T47D (cell line): ENCODE data around the gene CD24.
"Not testable (repeated sequence)": the region's sequence is repeated elsewhere in the genome, so short reads cannot be mapped to it uniquely, and the experiment has no call there.

Experiments
- DNase-seq, 2 experiments: peaks; one replicate each; pipeline versions ENCODE4 v3.0.0 to v3.0.0-alpha.2; 2011 to 2012; ENCODE audit warnings: low read depth in 1 of 2, low spot score in 1 of 2
- JUND ChIP-seq: IDR thresholded peaks from 2 replicates; pipeline ENCODE4 v1.6.1; 2012; ENCODE audit warnings: low read depth
- in situ Hi-C: cut with HindIII; loops from 2 replicates; pipeline ENCODE4 v1.10.0; 2016; ENCODE audit warnings: low sequenced_read_pairs, low pct_unique_long_range_greater_than_20kb

The CD24 gene

DNA sequence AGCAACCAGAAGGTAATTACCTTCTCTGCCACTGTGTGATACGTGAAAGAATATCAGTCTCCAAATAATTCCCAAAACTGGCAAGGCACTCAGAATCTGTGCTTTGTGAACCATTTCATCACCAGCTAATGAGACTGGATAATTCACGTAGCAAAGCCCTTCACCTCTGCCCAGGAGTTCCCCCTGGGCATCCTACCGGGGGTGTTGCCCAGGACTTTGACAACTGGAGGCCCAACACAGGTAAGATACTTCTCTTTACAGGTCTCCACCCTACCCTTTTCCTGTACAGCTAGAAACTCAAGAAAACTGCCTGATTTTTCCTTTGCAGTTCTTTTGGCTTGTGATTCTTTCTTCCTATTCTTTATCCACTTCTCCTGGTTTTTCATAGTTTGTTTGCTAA lies 2.7 kb upstream of the CD24 start:
- DNase-seq: no peak
- TF ChIP-seq JUND: no peak
- in situ Hi-C loops: no loop called here

DNA sequence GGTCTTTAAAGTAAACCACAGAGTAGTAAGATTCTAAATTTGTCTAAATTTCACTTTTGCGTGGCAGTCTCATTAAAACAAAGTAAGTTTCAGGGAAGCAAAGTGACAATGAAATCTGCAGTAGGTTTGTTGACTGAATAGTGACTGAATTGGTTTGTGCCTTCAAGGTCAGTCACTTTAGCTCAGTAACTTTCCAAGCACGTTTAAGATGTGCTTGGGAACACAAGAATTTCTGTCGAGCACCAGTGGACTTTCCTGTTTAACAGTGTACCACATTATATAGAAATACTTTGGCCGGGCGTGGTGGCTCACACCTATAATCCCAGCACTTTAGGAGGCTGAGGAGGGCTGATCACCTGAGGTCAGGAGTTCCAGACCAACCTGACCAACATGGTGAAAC lies 1.7 kb upstream of the CD24 start:
- in situ Hi-C loops: no loop called here
- TF ChIP-seq JUND: no peak
- DNase-seq: peak in 1 of 2 experiments; percentile 78

GRCh38 chr6:106975738-106976064 lies 1.2 kb upstream of the CD24 start:
- no peak for TF ChIP-seq JUND
- DNase-seq: no peak
- in situ Hi-C loops: no loop called here

DNA sequence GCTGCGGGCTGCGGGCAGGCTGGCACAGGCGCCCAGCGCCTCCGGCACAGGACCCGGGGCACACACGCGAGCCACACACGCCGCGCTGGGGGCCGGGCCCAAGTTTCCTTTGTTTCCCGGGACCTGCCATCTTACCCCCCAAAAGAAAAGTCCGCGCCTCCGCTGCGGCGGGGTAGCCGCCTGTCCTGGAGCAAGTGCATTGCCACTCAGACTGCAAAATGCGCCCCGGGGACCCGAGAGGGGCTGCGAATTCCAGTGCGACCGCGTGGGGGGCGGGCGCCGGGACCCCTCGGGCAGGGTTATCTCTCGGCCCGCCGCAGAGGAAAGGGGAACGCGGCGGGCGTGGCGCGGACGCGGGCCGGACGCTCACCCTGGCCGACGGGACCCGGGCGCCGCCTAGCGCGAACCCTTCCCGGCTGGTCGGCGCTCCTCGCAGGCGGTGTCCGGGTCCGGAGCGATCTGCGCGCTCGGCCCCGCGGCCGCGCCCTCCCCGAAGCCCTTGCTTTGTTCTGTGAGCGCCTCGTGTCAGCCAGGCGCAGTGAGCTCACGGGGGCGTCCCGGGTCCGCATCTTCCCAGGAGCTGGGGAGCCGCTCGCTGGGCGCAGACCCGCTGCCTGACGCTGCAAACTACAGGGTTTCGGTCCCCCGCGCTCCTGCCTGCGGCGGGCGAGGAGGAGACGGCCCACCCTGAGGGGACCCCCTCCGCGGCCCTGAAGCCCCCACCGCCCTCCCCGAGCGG lies 639 bp upstream of the CD24 start:
- in situ Hi-C loops: no loop called here
- DNase-seq: peak in 1 of 2 experiments; percentile 64
- no peak for TF ChIP-seq JUND

GRCh38 chr6:106973836-106974335 lies 643 bp downstream of the CD24 start:
- in situ Hi-C loops: no loop called here
- peak in 1 of 2 experiments; percentile 48 for DNase-seq
- no peak for TF ChIP-seq JUND

GRCh38 chr6:106973018-106973835 lies 1.3 kb downstream of the CD24 start:
- in situ Hi-C loops: no loop called here
- DNase-seq: peak in 1 of 2 experiments; percentile 38
- no peak for TF ChIP-seq JUND

DNA sequence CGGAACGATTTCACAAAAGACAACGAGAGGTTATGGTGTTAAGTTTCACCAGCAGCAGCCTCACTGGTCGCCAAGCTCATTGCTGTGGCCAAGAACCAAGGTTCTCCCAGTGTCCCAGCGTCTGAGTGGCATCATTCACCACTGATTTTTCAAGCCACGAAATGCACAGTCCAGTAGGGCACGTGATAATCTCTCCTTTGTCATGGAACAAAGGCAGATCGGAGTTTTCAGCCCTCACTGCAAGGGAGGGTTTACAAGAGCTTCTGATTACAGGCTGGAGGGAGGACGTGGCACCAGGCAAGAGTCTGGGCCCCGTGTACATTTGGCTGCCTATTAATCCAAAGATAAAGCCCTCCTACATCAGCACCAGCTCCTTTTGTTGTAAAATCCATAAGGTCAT lies 2.0 kb downstream of the CD24 start:
- in situ Hi-C loops: no loop called here
- TF ChIP-seq JUND: no peak
- DNase-seq: peak in 1 of 2 experiments; percentile 49

DNA sequence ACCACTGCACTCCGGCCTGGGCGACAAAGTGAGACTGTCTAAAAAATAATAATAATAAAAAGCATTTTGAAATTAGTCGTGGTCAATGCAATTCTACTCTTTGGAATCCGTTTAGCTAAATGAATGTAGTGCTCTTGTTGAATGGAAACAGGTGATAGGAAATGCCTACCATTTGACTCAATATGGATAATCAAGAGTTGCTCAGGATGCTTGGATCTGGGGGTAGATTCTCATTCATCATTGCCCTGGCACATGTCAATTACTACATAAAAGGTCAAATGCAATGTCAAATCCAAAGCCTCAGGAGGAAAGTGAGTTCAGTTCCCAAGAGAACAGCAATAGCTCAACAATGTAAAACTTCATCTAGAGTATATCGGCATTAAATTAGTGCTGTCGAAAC lies 3.8 kb downstream of the CD24 start:
- in situ Hi-C loops, DNase-seq: not testable (repeated sequence)

GRCh38 chr6:106967936-106968555 lies 6.5 kb downstream of the CD24 start:
- no peak for TF ChIP-seq JUND
- in situ Hi-C loops: no loop called here
- DNase-seq: no peak

- no peak for DNase-seq
- TF ChIP-seq JUND: no peak
- in situ Hi-C loops: no loop called here
Observed at GRCh38 chr6:106966671-106967640, 7.6 kb downstream of the CD24 start.

DNA sequence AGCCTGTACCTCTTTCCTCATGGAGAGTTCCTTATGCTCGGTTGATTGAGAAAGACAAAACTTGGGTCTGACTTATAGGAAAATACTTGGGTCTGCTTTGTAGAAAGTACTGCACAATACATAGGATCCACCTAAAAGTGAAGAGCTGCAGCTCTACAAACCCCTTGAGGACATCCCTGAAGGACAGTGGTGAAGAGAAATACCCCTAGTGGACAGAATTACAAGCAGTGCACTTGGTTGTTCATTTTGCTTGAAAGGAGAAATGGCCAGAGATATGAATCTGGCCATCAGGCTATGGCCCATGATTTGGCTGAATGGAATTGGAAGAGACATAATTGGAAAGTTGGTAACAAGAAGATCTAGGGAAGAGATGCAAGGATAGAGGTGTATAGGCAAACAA lies 8.3 kb downstream of the CD24 start:
- in situ Hi-C loops: no loop called here
- no peak for TF ChIP-seq JUND
- no peak for DNase-seq

DNA sequence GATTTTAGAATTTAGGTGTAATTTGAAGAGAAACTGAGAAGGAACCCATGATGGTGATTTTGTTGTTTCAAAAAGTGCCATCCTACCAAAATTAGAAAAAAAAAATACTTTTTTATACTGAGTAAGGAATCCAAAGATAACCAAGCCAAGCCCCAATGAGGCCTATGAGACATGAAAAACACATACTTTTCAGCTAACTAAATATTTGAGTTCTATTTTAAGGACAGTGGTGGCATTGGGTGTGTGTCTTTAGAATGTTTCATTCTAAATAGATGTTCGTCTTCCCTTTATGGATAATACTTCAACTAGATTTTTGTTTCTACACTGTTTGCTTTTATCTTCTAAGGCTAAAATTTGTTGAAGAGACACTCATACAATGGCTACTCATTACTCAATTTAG lies 9.6 kb downstream of the CD24 start:
- in situ Hi-C loops: no loop called here
- TF ChIP-seq JUND: no peak
- no peak for DNase-seq
